H9 (cell line): Measurements from ENCODE around the gene STAT3. TPM values are rescaled to one million over a fixed set of nuclear protein-coding genes. Genes with fewer than 3 reads are reported as not detected.

Experiments
- DNase-seq: peaks from one replicate; pipeline ENCODE4 v3.0.0-alpha.2; 2017
- H2AFZ ChIP-seq: one replicate; pipeline ENCODE4 v1.6.1; 2013; ENCODE audit warnings: mild to moderate bottlenecking, low read length, control low read depth, moderate library complexity
- H2AK5ac ChIP-seq: 2 replicates; pipeline ENCODE4 v1.6.1; 2013; ENCODE audit warnings: low read length, control low read depth, mixed read lengths; ENCODE audit not compliant: insufficient read length
- H2BK120ac ChIP-seq: one replicate; pipeline ENCODE4 v1.6.1; 2013; ENCODE audit warnings: low read depth, mild to moderate bottlenecking, low read length, control low read depth, inconsistent platforms; ENCODE audit not compliant: poor library complexity, severe bottlenecking
- H2BK12ac ChIP-seq: 2 replicates; pipeline ENCODE4 v1.6.1; 2013; ENCODE audit warnings: low read length, control low read depth, mixed read lengths, low read depth; ENCODE audit not compliant: insufficient read length
- H2BK15ac ChIP-seq: 2 replicates; pipeline ENCODE4 v1.6.1; 2013; ENCODE audit warnings: low read depth, low read length, control low read depth
- H2BK20ac ChIP-seq: one replicate; pipeline ENCODE4 v1.6.1; 2013; ENCODE audit warnings: low read depth, mild to moderate bottlenecking, low read length, control low read depth, inconsistent platforms; ENCODE audit not compliant: poor library complexity, severe bottlenecking
- H2BK5ac ChIP-seq: 2 replicates; pipeline ENCODE4 v1.6.1; 2013; ENCODE audit warnings: low read length, control low read depth, mixed read lengths; ENCODE audit not compliant: insufficient read length
- H3K14ac ChIP-seq: 2 replicates; pipeline ENCODE4 v1.6.1; 2013; ENCODE audit warnings: low read length, control low read depth; ENCODE audit not compliant: insufficient read depth
- H3K18ac ChIP-seq: 2 replicates; pipeline ENCODE4 v1.6.1; 2013; ENCODE audit warnings: low read depth, mild to moderate bottlenecking, mixed read lengths, low read length, control low read depth; ENCODE audit not compliant: insufficient read length
- H3K23ac ChIP-seq: 2 replicates; pipeline ENCODE4 v1.6.1; 2013; ENCODE audit warnings: low read length, control low read depth, mixed read lengths, low read depth; ENCODE audit not compliant: insufficient read length
- H3K23me2 ChIP-seq: 2 replicates; pipeline ENCODE4 v1.6.1; 2013; ENCODE audit warnings: low read depth, mild to moderate bottlenecking, mixed read lengths, low read length, control low read depth; ENCODE audit not compliant: insufficient read length, poor library complexity, severe bottlenecking
- H3K27ac ChIP-seq: 2 replicates; pipeline ENCODE4 v1.5.1; 2013; ENCODE audit warnings: low read length, control low read depth, mixed read lengths, low read depth; ENCODE audit not compliant: insufficient read length
- H3K27me3 ChIP-seq: 2 replicates; pipeline ENCODE4 v1.6.1; 2013; ENCODE audit warnings: low read length, control low read depth, inconsistent platforms; ENCODE audit not compliant: insufficient read depth
- H3K4ac ChIP-seq: 2 replicates; pipeline ENCODE4 v1.6.1; 2013; ENCODE audit warnings: low read depth, mild to moderate bottlenecking, control low read depth, inconsistent platforms, low read length, moderate library complexity
- H3K4me1 ChIP-seq: 2 replicates; pipeline ENCODE4 v1.6.1; 2013; ENCODE audit warnings: low read length, control low read depth, inconsistent platforms; ENCODE audit not compliant: insufficient read depth
- H3K4me2 ChIP-seq: 2 replicates; pipeline ENCODE4 v1.6.1; 2013; ENCODE audit warnings: low read length, control low read depth, mixed read lengths; ENCODE audit not compliant: insufficient read length, insufficient read depth
- H3K56ac ChIP-seq: 2 replicates; pipeline ENCODE4 v1.6.1; 2013; ENCODE audit warnings: low read depth, mild to moderate bottlenecking, mixed read lengths, low read length, control low read depth; ENCODE audit not compliant: insufficient read length
- H3K79me1 ChIP-seq: 2 replicates; pipeline ENCODE4 v1.6.1; 2013; ENCODE audit warnings: low read depth, mild to moderate bottlenecking, moderate library complexity, low read length, control low read depth, inconsistent platforms; ENCODE audit not compliant: insufficient read depth, poor library complexity, severe bottlenecking
- H3K79me2 ChIP-seq: 2 replicates; pipeline ENCODE4 v1.6.1; 2013; ENCODE audit warnings: low read length, control low read depth, inconsistent platforms; ENCODE audit not compliant: insufficient read depth
- H3K9ac ChIP-seq: 2 replicates; pipeline ENCODE4 v1.6.1; 2013; ENCODE audit warnings: low read length, control low read depth, mixed read lengths; ENCODE audit not compliant: insufficient read length; ENCODE audit errors: extremely low read depth
- H3K9me3 ChIP-seq: one replicate; pipeline ENCODE4 v1.6.1; 2013; ENCODE audit warnings: low read depth, low read length, inconsistent platforms; ENCODE audit not compliant: control insufficient read depth
- H3T11ph ChIP-seq: one replicate; pipeline ENCODE4 v1.6.1; 2013; ENCODE audit warnings: mild to moderate bottlenecking, low read length, control low read depth, inconsistent platforms
- H4K20me1 ChIP-seq: one replicate; pipeline ENCODE4 v1.6.1; 2013; ENCODE audit not compliant: control insufficient read depth, insufficient read length, insufficient read depth
- H4K5ac ChIP-seq: 2 replicates; pipeline ENCODE4 v1.6.1; 2013; ENCODE audit warnings: low read depth, mild to moderate bottlenecking, mixed read lengths, low read length, control low read depth; ENCODE audit not compliant: insufficient read length
- H4K8ac ChIP-seq: replicated peaks from 2 replicates; pipeline ENCODE4 v1.6.1; 2013; ENCODE audit warnings: low read length, control low read depth, mixed read lengths, low read depth; ENCODE audit not compliant: insufficient read length
- H4K91ac ChIP-seq: 2 replicates; pipeline ENCODE4 v1.6.1; 2013; ENCODE audit warnings: low read depth, mild to moderate bottlenecking, moderate library complexity, mixed read lengths, low read length, control low read depth; ENCODE audit not compliant: insufficient read length
- H3K27ac Mint-ChIP-seq, 3 experiments: 2 replicates in 2 of 3; 3 replicates in 1 of 3; pipeline ENCODE4 v1.8.0; 2020 to 2021; ENCODE audit warnings: mixed read lengths in 3 of 3, mild to moderate bottlenecking in 1 of 3, moderate library complexity in 1 of 3
- H3K27me3 Mint-ChIP-seq: 2 replicates; pipeline ENCODE4 v1.8.0; 2021; ENCODE audit warnings: low read depth, mild to moderate bottlenecking, moderate library complexity, mixed read lengths
- H3K36me3 Mint-ChIP-seq, 3 experiments: 2 replicates in 2 of 3; 3 replicates in 1 of 3; pipeline ENCODE4 v1.8.0; 2020 to 2021; ENCODE audit warnings: low read depth in 3 of 3, mixed read lengths in 3 of 3; ENCODE audit not compliant: insufficient read depth in 1 of 3
- H3K4me1 Mint-ChIP-seq, 2 experiments: 2 replicates each; pipeline ENCODE4 v1.8.0; 2020; ENCODE audit warnings: mixed read lengths in 2 of 2
- H3K4me3 Mint-ChIP-seq, 2 experiments: 2 replicates in 1 of 2; 3 replicates in 1 of 2; pipeline ENCODE4 v1.8.0; 2020 to 2021; ENCODE audit warnings: mild to moderate bottlenecking in 2 of 2, mixed read lengths in 2 of 2, moderate library complexity in 1 of 2
- H3K9me3 Mint-ChIP-seq, 2 experiments: 2 replicates in 1 of 2; 3 replicates in 1 of 2; pipeline ENCODE4 v1.8.0; 2020; ENCODE audit warnings: mild to moderate bottlenecking in 2 of 2, mixed read lengths in 2 of 2, moderate library complexity in 1 of 2
- CTCF ChIP-seq: fragments of 200-600 bp; sonication (generic); conservative IDR thresholded peaks from 3 replicates; pipeline ENCODE4 v1.8.0; 2021; ENCODE audit warnings: antibody characterized with exemption, mild to moderate bottlenecking
- WGBS: extraction: QIAGEN DNeasy Blood & Tissue Kit; methylation state at CpG from one replicate; pipeline ENCODE4 v1.1.7; 2013; ENCODE audit warnings: missing lambda C conversion rate, low lambda C conversion rate, mixed read lengths; ENCODE audit not compliant: insufficient read length; ENCODE audit errors: extremely low coverage; 5-methylcytosine and 5-hydroxymethylcytosine counted together
- total RNA-seq: library from RNA; stranded (reverse); gene quantifications from 2 replicates; pipeline ENCODE4 v1.2.1, GENCODE V29; 2021

The STAT3 gene
- total RNA-seq, 1 experiment from 2014 or later, result 83.2 TPM

- no peaks in the 10 kb centered on the region for H3K4me1 Mint-ChIP-seq
- H2BK5ac ChIP-seq, result no peak overlapping the region
- H3K14ac ChIP-seq, result no peak overlapping the region
- H3K18ac ChIP-seq, result no peak overlapping the region
- H3K27me3 ChIP-seq, result no peaks in the 10 kb centered on the region
- no peak overlapping the region for H3K4me3 Mint-ChIP-seq
- H3K9me3 ChIP-seq, result no peaks in the 10 kb centered on the region
- no peak overlapping the region for H3K9ac ChIP-seq
- no peak overlapping the region for H2BK120ac ChIP-seq
- H3K9me3 Mint-ChIP-seq, result no peaks in the 10 kb centered on the region
- H3K23me2 ChIP-seq, result no peaks in the 10 kb centered on the region
- peaks cover 3% of the 10 kb centered on the region for H4K20me1 ChIP-seq
- no peak overlapping the region for H3K4me2 ChIP-seq
- H4K8ac ChIP-seq, result no peak overlapping the region
- no CpG with 5 or more reads among the region's 5 CpGs for WGBS
- no peak overlapping the region for H3K27ac ChIP-seq
- H3K4ac ChIP-seq, result no peak overlapping the region
- no peak overlapping the region for H2BK15ac ChIP-seq
- H2BK20ac ChIP-seq, result no peak overlapping the region
- H3K23ac ChIP-seq, result no peak overlapping the region
- no peak overlapping the region for H3T11ph ChIP-seq
- H4K5ac ChIP-seq, result no peak overlapping the region
- no peak overlapping the region for H4K91ac ChIP-seq
- no peak overlapping the region for H3K56ac ChIP-seq
- H3K79me2 ChIP-seq, result no peaks in the 10 kb centered on the region
- H3K27me3 Mint-ChIP-seq, result no peaks in the 10 kb centered on the region; the same call in 1 of the 2 replicates
- DNase-seq, result no peak
- no peak overlapping the region for H2AFZ ChIP-seq
- no peak overlapping the region for H2AK5ac ChIP-seq
- H3K79me1 ChIP-seq, result no peaks in the 10 kb centered on the region
- H2BK12ac ChIP-seq, result no peak overlapping the region
- no peak for TF ChIP-seq CTCF
- no peaks in the 10 kb centered on the region for H3K4me1 ChIP-seq
- H3K36me3 Mint-ChIP-seq, result peaks cover 44 to 77% (median 68%) of the 10 kb centered on the region in 3 experiments; a peak in 6 of 7 replicates
- peak overlapping the region in 2 of 3 experiments; percentile 44 to 80; a peak in 1 of 7 replicates for H3K27ac Mint-ChIP-seq
Measured at GRCh38 chr17:42339221-42339620, 49.0 kb downstream of the STAT3 start.
